Endothelial cell of umbilical vein (primary cell): Measurements from ENCODE around the gene HNRNPU. TPM values are rescaled to one million over a fixed set of nuclear protein-coding genes. Genes with fewer than 3 reads are reported as not detected.
"Not testable (repeated sequence)": the region's sequence is repeated elsewhere in the genome, so short reads cannot be mapped to it uniquely, and the experiment has no call there.

Source experiments
- BruUV-seq: library from RNA; stranded (reverse); fragments of 400-500 nt; replicated peaks from 2 replicates; lab custom pipeline; 2021; lab: Mats Ljungman, UMichigan
- CTCF ChIA-PET: fragments of 300-600, 350-600 bp; sonication (Branson Sonifier 250); formaldehyde crosslinking; loops from one replicate; lab custom pipeline; 2021; ENCODE audit warnings: antibody characterized with exemption, inconsistent platforms; lab: Charles Lee
- POLR2A ChIA-PET: fragments of 300-600, 350-600 bp; sonication (Branson Sonifier 250); formaldehyde crosslinking; loops from one replicate; lab custom pipeline; 2021; ENCODE audit warnings: antibody characterized with exemption, inconsistent platforms; lab: Charles Lee
- DNase-seq: peaks from one replicate; pipeline ENCODE4 v3.0.0-alpha.2; 2011; ENCODE audit warnings: low read depth, low spot score
- FAIRE-seq: peaks from 2 replicates; lab custom pipeline; 2011; peaks lifted over from hg19 to GRCh38; lab: Jason Lieb, UNC
- H2AFZ ChIP-seq: 2 replicates; pipeline ENCODE4 v1.6.0; 2012; ENCODE audit warnings: low read depth, low read length, control low read depth, inconsistent platforms
- H3K27ac ChIP-seq: 2 replicates; pipeline ENCODE4 v1.5.1; 2011; ENCODE audit warnings: low read depth, mild to moderate bottlenecking, control low read depth, low read length, moderate library complexity; ENCODE audit not compliant: insufficient read depth
- H3K27me3 ChIP-seq, 2 experiments: 2 replicates each; pipeline versions ENCODE4 v1.6.0 to v1.6.1; 2011; ENCODE audit warnings: low read length in 2 of 2, mixed read lengths in 1 of 2; ENCODE audit not compliant: control insufficient read depth in 2 of 2, insufficient read depth in 2 of 2
- H3K36me3 ChIP-seq, 2 experiments: 2 replicates in 1 of 2; 3 replicates in 1 of 2; pipeline ENCODE4 v1.5.1; 2011; ENCODE audit warnings: low read length in 2 of 2, mild to moderate bottlenecking in 1 of 2, moderate library complexity in 1 of 2; ENCODE audit not compliant: control insufficient read depth in 2 of 2, insufficient read depth in 2 of 2; ENCODE audit errors: extremely low read depth in 1 of 2
- H3K4me1 ChIP-seq: 3 replicates; pipeline ENCODE4 v1.5.1; 2011; ENCODE audit warnings: mild to moderate bottlenecking, low read length; ENCODE audit not compliant: control insufficient read depth, insufficient read depth; ENCODE audit errors: extremely low read depth
- H3K4me2 ChIP-seq: 2 replicates; pipeline ENCODE4 v1.6.1; 2011; ENCODE audit warnings: low read length, control low read depth, mixed read lengths; ENCODE audit not compliant: insufficient read depth
- H3K4me3 ChIP-seq, 3 experiments: fragments of 200-600 bp in 1 of 3; sonication (generic), shearing (Covaris generic) in 1 of 3; replicated peaks in 1 of 3; 2 replicates each; pipeline ENCODE4 v1.5.1; 2011 to 2016; ENCODE audit warnings: control low read depth in 3 of 3, low read length in 3 of 3, mild to moderate bottlenecking in 2 of 3, inconsistent platforms in 1 of 3, low read depth in 1 of 3, moderate library complexity in 1 of 3; ENCODE audit not compliant: insufficient read depth in 1 of 3
- H3K79me2 ChIP-seq: 2 replicates; pipeline ENCODE4 v1.6.0; 2012; ENCODE audit warnings: low read length, inconsistent platforms; ENCODE audit not compliant: control insufficient read depth, insufficient read depth
- H3K9ac ChIP-seq: replicated peaks from 2 replicates; pipeline ENCODE3; 2011; ENCODE audit warnings: low read length, control low read depth; ENCODE audit not compliant: insufficient read depth; ENCODE audit errors: extremely low read depth
- H3K9me1 ChIP-seq: replicated peaks from 3 replicates; pipeline ENCODE4 v1.6.0; 2011; ENCODE audit warnings: mild to moderate bottlenecking, low read length; ENCODE audit not compliant: control insufficient read depth, insufficient read depth; ENCODE audit errors: extremely low read depth
- H3K9me3 ChIP-seq: replicated peaks from 2 replicates; pipeline ENCODE4 v1.5.1; 2012; ENCODE audit warnings: low read length, inconsistent platforms; ENCODE audit not compliant: control insufficient read depth, insufficient read depth
- H4K20me1 ChIP-seq: replicated peaks from 2 replicates; pipeline ENCODE3; 2011; ENCODE audit warnings: mild to moderate bottlenecking, low read length; ENCODE audit not compliant: control insufficient read depth, insufficient read depth; ENCODE audit errors: extremely low read depth
- CTCF ChIP-seq, 2 donors: IDR thresholded peaks; 1 replicate in 1 of 2; 2 replicates in 1 of 2; pipeline ENCODE4 v1.5.1; 2011; ENCODE audit warnings: low read length in 2 of 2, mild to moderate bottlenecking in 2 of 2, moderate library complexity in 2 of 2, control low read depth in 1 of 2, inconsistent platforms in 1 of 2, low read depth in 1 of 2; ENCODE audit not compliant: insufficient read depth in 1 of 2; ENCODE audit errors: extremely low read depth in 1 of 2
- EZH2 ChIP-seq: IDR thresholded peaks from 2 replicates; pipeline ENCODE4 v1.6.1; 2012; ENCODE audit warnings: borderline replicate concordance, low read depth, mild to moderate bottlenecking, moderate library complexity, low read length, inconsistent platforms; ENCODE audit not compliant: severe bottlenecking
- dilution Hi-C: fragments of 300-500 bp; cut with MboI; formaldehyde crosslinking; loops from one replicate; pipeline ENCODE4 v1.15.0; 2019; ENCODE audit warnings: low sequenced_read_pairs; ENCODE audit not compliant: extremely low pct_ligation_motif_present
- intact Hi-C: fragments of 100-400 bp; cut with micrococcal nuclease; formaldehyde crosslinking; loops from one replicate; pipeline ENCODE4 v1.10.0; 2022
- polyA plus RNA-seq, 4 experiments: library from polyadenylated mRNA; depleted of rRNA in 3 of 4; stranded (reverse) in 3 of 4; unstranded in 1 of 4; fragments of >200 nt; gene quantifications; 2 replicates each; pipeline versions ENCODE4 v1.2.1 to v1.2.3, GENCODE V29; 2011 to 2012; ENCODE audit warnings: missing spikeins in 1 of 4
- total RNA-seq: library from RNA; stranded (reverse); gene quantifications from 2 replicates; pipeline ENCODE4 v1.2.3, GENCODE V29; 2021

HNRNPU gene
- total and polyA plus RNA-seq, 2 donors (not counting 3 experiments of a cell fraction or from before 2014, with no cell fraction given): 68.7 to 417 TPM

- Histone ChIP-seq H3K27me3 (no peaks in the 10 kb centered on the region), H3K4me1 (peaks cover 21% of the 10 kb centered on the region), H3K9me3 (no peaks in the 10 kb centered on the region), H3K9me1 (no peaks in the 10 kb centered on the region), H3K4me2 (peak overlapping the region; percentile 88), H2AFZ (peak overlapping the region; percentile 56), H4K20me1 (no peaks in the 10 kb centered on the region), H3K4me3 (peak overlapping the region; percentile 20 to 85 (median 71)), H3K79me2 (peaks cover 28% of the 10 kb centered on the region), H3K9ac (peak overlapping the region; percentile 90), H3K27ac (peak overlapping the region; percentile 85), H3K36me3 (peaks cover 0 to under 1% of the 10 kb centered on the region in 2 experiments)
- no TSS peak for BruUV-seq
- FAIRE-seq (peak; percentile 55), DNase-seq (peak; percentile 89)
- peak in 1 of 2 donors; percentile 13 for TF ChIP-seq CTCF (IDR thresholded peaks at IDR 0.05; ENCODE audit: extremely low read depth in 1 of 2, insufficient read depth in 1 of 2, low read depth in 1 of 2, low read length in 2 of 2)
- no peak for TF ChIP-seq EZH2
- ChIA-PET POLR2A (interaction anchor here (3.8 kb wide), 1 partner anchor 30 kb away, joined by 26 read pairs; the partner anchor contains the start of gene HNRNPU), CTCF (interaction anchor here (1.8 to 4.1 kb wide), 3 partner anchors 29 to 209 kb away, joined by 5 to 49 read pairs (median 23); no protein-coding TSS in a partner anchor)
- dilution Hi-C loops: no loop called here
- intact Hi-C loops: loop anchor here (1.0 to 10.0 kb wide), 3 partner anchors 234 to 489 kb away; partner anchors contain the start of gene ADSS2
These were observed 30.4 kb downstream of the HNRNPU start for GRCh38 chr1:244833734-244834542.

DNA sequence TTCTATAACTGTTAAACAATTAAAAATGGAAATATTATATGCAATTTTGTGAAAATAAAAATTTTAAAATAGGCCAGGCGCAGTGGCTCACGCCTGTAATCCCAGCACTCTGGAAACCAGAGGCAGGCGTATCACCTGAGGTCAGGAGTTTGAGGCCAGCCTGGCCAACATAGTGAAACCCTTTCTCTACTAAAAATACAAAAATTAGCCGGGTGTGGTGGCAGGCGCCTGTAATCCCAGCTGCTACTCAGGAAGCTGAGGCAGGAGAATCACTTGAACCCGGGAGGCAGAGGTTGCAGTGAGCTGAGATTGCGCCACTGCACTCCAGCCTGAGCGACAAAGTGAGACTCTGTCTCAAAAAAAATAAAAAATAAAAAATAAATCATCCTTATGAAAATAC, 31.1 kb downstream of the HNRNPU start:
- H3K4me1 ChIP-seq: peaks cover 21% of the 10 kb centered on the region
- CTCF ChIA-PET: interaction anchor here (1.8 to 4.1 kb wide), 2 partner anchors 36 to 209 kb away, joined by 5 to 49 read pairs; no protein-coding TSS in a partner anchor
- peak overlapping the region; percentile 90 for H3K9ac ChIP-seq
- peak overlapping the region; percentile 88 for H3K4me2 ChIP-seq
- H3K4me3 ChIP-seq: peak overlapping the region in 2 of 3 experiments; percentile 20 to 71
- POLR2A ChIA-PET, BruUV-seq, H3K27me3 ChIP-seq, dilution Hi-C loops, H3K36me3 ChIP-seq, H4K20me1 ChIP-seq, H2AFZ ChIP-seq, FAIRE-seq, H3K9me1 ChIP-seq, DNase-seq, H3K9me3 ChIP-seq: not testable (repeated sequence)
- intact Hi-C loops: loop anchor here (10.0 kb wide), 2 partner anchors 378 to 488 kb away; partner anchors contain the start of gene ADSS2
- peak overlapping the region; percentile 85 for H3K27ac ChIP-seq
- H3K79me2 ChIP-seq: peaks cover 22% of the 10 kb centered on the region
